ENCODE results near the gene SNX10.

DNA sequence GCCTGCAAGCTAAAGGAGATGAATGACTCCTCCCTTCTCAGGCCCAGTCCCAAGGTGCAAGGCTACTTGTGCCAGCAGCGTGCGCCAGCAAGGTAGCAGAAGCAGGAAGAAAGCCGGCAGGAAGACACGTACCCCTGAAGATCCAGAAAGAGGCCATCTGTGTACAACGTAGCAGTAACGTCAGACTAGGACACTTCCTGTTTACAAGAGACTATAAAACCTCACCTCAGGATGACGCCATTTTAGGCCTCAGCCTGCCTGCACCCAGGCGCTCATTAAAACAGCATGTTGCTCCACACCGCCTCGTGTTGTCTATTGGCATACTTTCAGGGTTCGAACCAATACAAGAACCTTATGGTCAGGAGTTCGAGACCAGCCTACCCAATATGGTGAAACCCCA, 41.4 kb upstream of the SNX10 start:
- TF ChIP-seq, protein P1, sequence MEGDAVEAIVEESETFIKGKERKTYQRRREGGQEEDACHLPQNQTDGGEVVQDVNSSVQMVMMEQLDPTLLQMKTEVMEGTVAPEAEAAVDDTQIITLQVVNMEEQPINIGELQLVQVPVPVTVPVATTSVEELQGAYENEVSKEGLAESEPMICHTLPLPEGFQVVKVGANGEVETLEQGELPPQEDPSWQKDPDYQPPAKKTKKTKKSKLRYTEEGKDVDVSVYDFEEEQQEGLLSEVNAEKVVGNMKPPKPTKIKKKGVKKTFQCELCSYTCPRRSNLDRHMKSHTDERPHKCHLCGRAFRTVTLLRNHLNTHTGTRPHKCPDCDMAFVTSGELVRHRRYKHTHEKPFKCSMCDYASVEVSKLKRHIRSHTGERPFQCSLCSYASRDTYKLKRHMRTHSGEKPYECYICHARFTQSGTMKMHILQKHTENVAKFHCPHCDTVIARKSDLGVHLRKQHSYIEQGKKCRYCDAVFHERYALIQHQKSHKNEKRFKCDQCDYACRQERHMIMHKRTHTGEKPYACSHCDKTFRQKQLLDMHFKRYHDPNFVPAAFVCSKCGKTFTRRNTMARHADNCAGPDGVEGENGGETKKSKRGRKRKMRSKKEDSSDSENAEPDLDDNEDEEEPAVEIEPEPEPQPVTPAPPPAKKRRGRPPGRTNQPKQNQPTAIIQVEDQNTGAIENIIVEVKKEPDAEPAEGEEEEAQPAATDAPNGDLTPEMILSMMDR (IDR thresholded peaks at IDR 0.05): no peak
- TF ChIP-seq POLR2A (IDR thresholded peaks at IDR 0.05): no peak
- TF ChIP-seq POLR2AphosphoS5 (IDR thresholded peaks at IDR 0.05; ENCODE audit: insufficient read depth in 1 of 2, low read depth in 1 of 2): no peak
